ENCODE measurements around the gene MLPH. TPM values are rescaled to one million over a fixed set of nuclear protein-coding genes. Genes with fewer than 3 reads are reported as not detected.

The MLPH gene
- total and polyA plus RNA-seq, 2 of the 13 experiments (the other 11 are each of a cell fraction or from before 2014, with no cell fraction given) = 0.12 TPM; not detected in 1

GRCh38 chr2:237590272-237591140, 103.5 kb downstream of the MLPH start, which contains the start of gene RAB17 (continued):
- TF ChIP-seq, protein P1, sequence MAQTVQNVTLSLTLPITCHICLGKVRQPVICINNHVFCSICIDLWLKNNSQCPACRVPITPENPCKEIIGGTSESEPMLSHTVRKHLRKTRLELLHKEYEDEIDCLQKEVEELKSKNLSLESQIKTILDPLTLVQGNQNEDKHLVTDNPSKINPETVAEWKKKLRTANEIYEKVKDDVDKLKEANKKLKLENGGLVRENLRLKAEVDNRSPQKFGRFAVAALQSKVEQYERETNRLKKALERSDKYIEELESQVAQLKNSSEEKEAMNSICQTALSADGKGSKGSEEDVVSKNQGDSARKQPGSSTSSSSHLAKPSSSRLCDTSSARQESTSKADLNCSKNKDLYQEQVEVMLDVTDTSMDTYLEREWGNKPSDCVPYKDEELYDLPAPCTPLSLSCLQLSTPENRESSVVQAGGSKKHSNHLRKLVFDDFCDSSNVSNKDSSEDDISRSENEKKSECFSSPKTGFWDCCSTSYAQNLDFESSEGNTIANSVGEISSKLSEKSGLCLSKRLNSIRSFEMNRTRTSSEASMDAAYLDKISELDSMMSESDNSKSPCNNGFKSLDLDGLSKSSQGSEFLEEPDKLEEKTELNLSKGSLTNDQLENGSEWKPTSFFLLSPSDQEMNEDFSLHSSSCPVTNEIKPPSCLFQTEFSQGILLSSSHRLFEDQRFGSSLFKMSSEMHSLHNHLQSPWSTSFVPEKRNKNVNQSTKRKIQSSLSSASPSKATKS (CRISPR knock-in tag; IDR thresholded peaks at IDR 0.05) = no peak
- TF ChIP-seq YEATS2 (CRISPR knock-in tag; IDR thresholded peaks at IDR 0.05; ENCODE audit: borderline replicate concordance) (peak; percentile 83; the same call in 1 of the 2 replicates), ZNF780A (CRISPR knock-in tag; IDR thresholded peaks at IDR 0.05) (no peak; the same call in 1 of the 2 replicates), STAG1 (CRISPR knock-in tag; IDR thresholded peaks at IDR 0.05) (peak; percentile 12; the same call in 1 of the 2 replicates), ZSCAN22 (CRISPR knock-in tag; IDR thresholded peaks at IDR 0.05) (no peak; the same call in 1 of the 2 replicates), CREB1 (IDR thresholded peaks at IDR 0.05) (peak; percentile 6; the same call in 1 of the 2 replicates), CREB1 (CRISPR knock-in tag; IDR thresholded peaks at IDR 0.05) (no peak), CREM (IDR thresholded peaks at IDR 0.05) (peak; percentile 69), CREM (CRISPR knock-in tag; IDR thresholded peaks at IDR 0.05) (no peak), MTF1 (CRISPR knock-in tag; IDR thresholded peaks at IDR 0.05) (no peak), ZNF574 (CRISPR knock-in tag; IDR thresholded peaks at IDR 0.05) (peak; percentile 88), DNMT3B (CRISPR knock-in tag; conservative IDR thresholded peaks at IDR 0.05) (peak; percentile 70; the same call in 1 of the 2 replicates), ZFP36L1 (CRISPR knock-in tag; IDR thresholded peaks at IDR 0.05) (peak; percentile 15; the same call in 1 of the 2 replicates), GABPB1 (CRISPR knock-in tag; IDR thresholded peaks at IDR 0.05) (peak; percentile 90), ARID2 (CRISPR knock-in tag; IDR thresholded peaks at IDR 0.05; ENCODE audit: borderline replicate concordance) (no peak; the same call in 1 of the 2 replicates), ZNF776 (CRISPR knock-in tag; IDR thresholded peaks at IDR 0.05) (no peak), ZUFSP (CRISPR knock-in tag; IDR thresholded peaks at IDR 0.05; ENCODE audit: borderline replicate concordance) (no peak), ZNF83 (CRISPR knock-in tag; IDR thresholded peaks at IDR 0.05; ENCODE audit: borderline replicate concordance) (no peak), RBM22 (optimal IDR thresholded peaks at IDR 0.05; ENCODE audit: low read length) (no peak), TMF1 (CRISPR knock-in tag; IDR thresholded peaks at IDR 0.05; ENCODE audit: low read depth) (peak; percentile 57)
- TF ChIP-seq, protein P2, sequence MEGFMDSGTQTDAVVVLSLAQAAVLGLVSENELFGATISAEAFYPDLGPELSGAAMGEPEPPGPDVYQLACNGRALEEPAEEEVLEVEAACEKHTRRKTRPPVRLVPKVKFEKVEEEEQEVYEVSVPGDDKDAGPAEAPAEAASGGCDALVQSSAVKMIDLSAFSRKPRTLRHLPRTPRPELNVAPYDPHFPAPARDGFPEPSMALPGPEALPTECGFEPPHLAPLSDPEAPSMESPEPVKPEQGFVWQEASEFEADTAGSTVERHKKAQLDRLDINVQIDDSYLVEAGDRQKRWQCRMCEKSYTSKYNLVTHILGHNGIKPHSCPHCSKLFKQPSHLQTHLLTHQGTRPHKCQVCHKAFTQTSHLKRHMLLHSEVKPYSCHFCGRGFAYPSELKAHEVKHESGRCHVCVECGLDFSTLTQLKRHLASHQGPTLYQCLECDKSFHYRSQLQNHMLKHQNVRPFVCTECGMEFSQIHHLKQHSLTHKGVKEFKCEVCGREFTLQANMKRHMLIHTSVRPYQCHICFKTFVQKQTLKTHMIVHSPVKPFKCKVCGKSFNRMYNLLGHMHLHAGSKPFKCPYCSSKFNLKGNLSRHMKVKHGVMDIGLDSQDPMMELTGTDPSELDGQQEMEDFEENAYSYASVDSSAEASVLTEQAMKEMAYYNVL (CRISPR knock-in tag; IDR thresholded peaks at IDR 0.05; ENCODE audit: borderline replicate concordance) = peak; percentile 96
